ENCODE measurements around the gene ACY1.
A peak's percentile ranks its signal among the peaks of the same experiment; 100 is the strongest.
"Not testable (repeated sequence)": the region's sequence is repeated elsewhere in the genome, so short reads cannot be mapped to it uniquely, and the experiment has no call there.

The ACY1 gene

GRCh38 chr3:51986010-51986947 is 2.9 kb downstream of the ACY1 start:
- no peak for DNase-seq

GRCh38 chr3:51987568-51987967 is 4.2 kb downstream of the ACY1 start:
- DNase-seq, result no peak

GRCh38 chr3:51988286-51989146 is 5.2 kb downstream of the ACY1 start:
- DNase-seq, result no peak

GRCh38 chr3:51990501-51990971 is 7.2 kb downstream of the ACY1 start:
- DNase-seq, result not testable (repeated sequence)

- DNase-seq, result no peak
These were observed 8.8 kb downstream of the ACY1 start for GRCh38 chr3:51992017-51992682.

GRCh38 chr3:51993657-51994056 is 10.3 kb downstream of the ACY1 start:
- not testable (repeated sequence) for DNase-seq

GRCh38 chr3:51994530-51994929 is 11.2 kb downstream of the ACY1 start:
- DNase-seq, result no peak

GRCh38 chr3:51995346-51996163 is 12.2 kb downstream of the ACY1 start, which contains the start of gene RPL29:
Gene RPL29, minus strand, starts transcription at chr3:51995895. Its CDS starts 434 bp downstream, at chr3:51995461.
- DNase-seq, result peak; percentile 94

GRCh38 chr3:51997172-51997571 is 13.8 kb downstream of the ACY1 start:
- DNase-seq, result no peak

GRCh38 chr3:51997935-51998596 is 14.7 kb downstream of the ACY1 start:
- no peak for DNase-seq

GRCh38 chr3:51998774-51999173 is 15.4 kb downstream of the ACY1 start:
- no peak for DNase-seq

- DNase-seq, result no peak
These were observed 16.5 kb downstream of the ACY1 start for GRCh38 chr3:51999846-52000245.

GRCh38 chr3:52001443-52001974 is 18.2 kb downstream of the ACY1 start:
- DNase-seq, result peak; percentile 87

- DNase-seq, result no peak
These were observed 19.4 kb downstream of the ACY1 start for GRCh38 chr3:52002748-52003147.

- DNase-seq, result no peak
These were observed 20.9 kb downstream of the ACY1 start for GRCh38 chr3:52004163-52004787.

GRCh38 chr3:52004906-52005395 is 21.6 kb downstream of the ACY1 start:
- no peak for DNase-seq

GRCh38 chr3:52005571-52005986 is 22.2 kb downstream of the ACY1 start:
- no peak for DNase-seq

GRCh38 chr3:52006017-52006819 is 22.9 kb downstream of the ACY1 start:
- DNase-seq, result no peak

- no peak for DNase-seq
These were observed 23.4 kb downstream of the ACY1 start for GRCh38 chr3:52006820-52007133.

- no peak for DNase-seq
These were observed 24.0 kb downstream of the ACY1 start for GRCh38 chr3:52007291-52007690.

Data from stimulated activated CD4-positive, alpha-beta T cell treated with anti-CD3 and anti-CD28 coated beads, Interleukin-4, amount 100 ng/mL, for 24 hours (primary cell).